ENCODE results near the gene RNU6-9. TPM values are rescaled to one million over a fixed set of nuclear protein-coding genes. Genes with fewer than 3 reads are reported as not detected.

RNU6-9 gene
- total and polyA plus RNA-seq, 2 of the 13 experiments (the other 11 are each of a cell fraction or from before 2014, with no cell fraction given): under 0.01 TPM; not detected in 1

- TF ChIP-seq CCAR2 (optimal IDR thresholded peaks at IDR 0.05; ENCODE audit: low read depth, low read length) (no peak), TOE1 (CRISPR knock-in tag; IDR thresholded peaks at IDR 0.05) (0 out of 2 replicates have a peak, but pooled peaks have one; percentile 77), NFAT5 (CRISPR knock-in tag; IDR thresholded peaks at IDR 0.05) (no peak; the same call in 1 of the 2 replicates), ARID2 (CRISPR knock-in tag; IDR thresholded peaks at IDR 0.05; ENCODE audit: borderline replicate concordance) (peak; percentile 83), HMGA1 (CRISPR knock-in tag; conservative IDR thresholded peaks at IDR 0.05) (no peak), ZFP82 (CRISPR knock-in tag; IDR thresholded peaks at IDR 0.05; ENCODE audit: borderline replicate concordance) (no peak), SAFB2 (CRISPR knock-in tag; IDR thresholded peaks at IDR 0.05; ENCODE audit: borderline replicate concordance, low read depth) (no peak; the same call in 1 of the 2 replicates), ARNT (IDR thresholded peaks at IDR 0.05) (no peak), ZSCAN21 (CRISPR knock-in tag; IDR thresholded peaks at IDR 0.05; ENCODE audit: borderline replicate concordance) (peak; percentile 69; the same call in 1 of the 2 replicates), NR2F6 (IDR thresholded peaks at IDR 0.05) (peak; percentile 55; the same call in 1 of the 2 replicates), NR2F6 (CRISPR knock-in tag; IDR thresholded peaks at IDR 0.05) (peak; percentile 90), PHF8 (CRISPR knock-in tag; IDR thresholded peaks at IDR 0.05) (peak; percentile 71), SCMH1 (CRISPR knock-in tag; IDR thresholded peaks at IDR 0.05; ENCODE audit: borderline replicate concordance) (no peak), MTF2 (CRISPR knock-in tag; IDR thresholded peaks at IDR 0.05; ENCODE audit: borderline replicate concordance) (no peak), TAF1 (CRISPR knock-in tag; IDR thresholded peaks at IDR 0.05) (peak; percentile 57; the same call in 1 of the 2 replicates), NRL (CRISPR knock-in tag; IDR thresholded peaks at IDR 0.05; ENCODE audit: borderline replicate concordance) (peak; percentile 70), SIN3A (IDR thresholded peaks at IDR 0.05; ENCODE audit: borderline replicate concordance, low read depth, low read length) (peak; percentile 92), ISX (CRISPR knock-in tag; conservative IDR thresholded peaks at IDR 0.05) (0 out of 2 replicates have a peak, but pooled peaks have one; percentile 40), ISL2 (CRISPR knock-in tag; IDR thresholded peaks at IDR 0.05) (peak; percentile 85), CSRNP1 (CRISPR knock-in tag; IDR thresholded peaks at IDR 0.05) (peak; percentile 90), ZNF629 (CRISPR knock-in tag; conservative IDR thresholded peaks at IDR 0.05) (peak; percentile 60), ZMYM3 (CRISPR knock-in tag; IDR thresholded peaks at IDR 0.05) (peak; percentile 83), TARDBP (CRISPR knock-in tag; IDR thresholded peaks at IDR 0.05) (peak; percentile 88), ZMAT3 (CRISPR knock-in tag; conservative IDR thresholded peaks at IDR 0.05) (peak; percentile 98), NCOR1 (IDR thresholded peaks at IDR 0.05; ENCODE audit: borderline replicate concordance, low read length) (peak; percentile 27; the same call in 1 of the 2 replicates), ZNF232 (CRISPR knock-in tag; IDR thresholded peaks at IDR 0.05; ENCODE audit: borderline replicate concordance) (peak; percentile 82; the same call in 1 of the 2 replicates)
Observed at GRCh38 chr19:934865-935479, 41.7 kb downstream of the RNU6-9 start (continued).

Measured in HepG2 (cell line).